Esophagus squamous epithelium (tissue), 4 donors: Measurements from ENCODE around the gene VRK1.

Experiments used
- CTCF ChIP-seq, 6 experiments: fragments of 450-650 bp in 4 of 6; fragments of 200-600 bp in 2 of 6; sonication (generic) in 2 of 6; IDR thresholded peaks; one replicate each; pipeline ENCODE4 v1.5.1; 2016 to 2019; ENCODE audit warnings: antibody characterized with exemption in 6 of 6, mild to moderate bottlenecking in 4 of 6, moderate library complexity in 4 of 6
- POLR2A ChIP-seq, 4 donors: fragments of 450-650 bp; IDR thresholded peaks; one replicate each; pipeline ENCODE4 v1.6.1; 2017; ENCODE audit warnings: antibody characterized with exemption in 4 of 4, mild to moderate bottlenecking in 4 of 4, moderate library complexity in 3 of 4

DNA sequence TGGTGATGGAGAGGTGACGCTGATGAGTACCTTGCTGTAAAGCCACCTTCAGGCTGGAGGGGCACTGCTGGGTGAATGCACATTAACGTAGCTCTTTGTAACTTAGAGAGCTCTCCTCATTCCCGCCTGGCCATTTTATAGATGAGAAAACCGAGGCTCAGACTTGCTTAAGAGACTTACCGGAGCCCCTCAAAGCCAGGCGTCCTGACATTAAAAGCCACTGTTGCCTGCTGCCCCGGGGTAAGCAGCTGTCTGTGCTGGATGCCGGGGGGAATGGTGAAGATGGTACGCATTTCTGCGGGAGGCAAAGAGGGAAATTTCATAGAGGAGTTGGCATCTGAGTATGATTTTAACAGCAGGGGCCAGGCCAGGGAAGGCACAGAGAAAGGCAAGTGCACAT lies 49.6 kb upstream of the VRK1 start:
- no peak for TF ChIP-seq POLR2A (IDR thresholded peaks at IDR 0.05)
- no peak for TF ChIP-seq CTCF (IDR thresholded peaks at IDR 0.05)
